HG03139 (cell line): Measurements from ENCODE around the gene PDE5A.
"Not testable (repeated sequence)": the region's sequence is repeated elsewhere in the genome, so short reads cannot be mapped to it uniquely, and the experiment has no call there.

Experiments used
- ATAC-seq: cut with Tn5 transposase; IDR thresholded peaks from one replicate; pipeline ENCODE4 v1.9.1; 2021; ENCODE audit not compliant: unreplicated experiment

The PDE5A gene

GRCh38 chr4:119628281-119629141 is at the start of gene PDE5A:
Gene PDE5A, minus strand, starts transcription at chr4:119628804. Its CDS starts 133 bp downstream, at chr4:119628671.
- peak; percentile 89 for ATAC-seq

GRCh38 chr4:119676101-119676500 is 47.5 kb upstream of the PDE5A start:
- no peak for ATAC-seq

GRCh38 chr4:119675391-119675790 is 46.8 kb upstream of the PDE5A start:
- ATAC-seq, result no peak

- no peak for ATAC-seq
Measured at GRCh38 chr4:119672938-119673337, 44.3 kb upstream of the PDE5A start.

- no peak for ATAC-seq
Measured at GRCh38 chr4:119672086-119672485, 43.5 kb upstream of the PDE5A start.

- ATAC-seq, result no peak
Measured at GRCh38 chr4:119671205-119671604, 42.6 kb upstream of the PDE5A start.

GRCh38 chr4:119667802-119668201 is 39.2 kb upstream of the PDE5A start:
- no peak for ATAC-seq

- no peak for ATAC-seq
Measured at GRCh38 chr4:119666653-119667091, 38.1 kb upstream of the PDE5A start.

- no peak for ATAC-seq
Measured at GRCh38 chr4:119665752-119666151, 37.1 kb upstream of the PDE5A start.

- ATAC-seq, result no peak
Measured at GRCh38 chr4:119664168-119664907, 35.7 kb upstream of the PDE5A start.

GRCh38 chr4:119663160-119663788 is 34.7 kb upstream of the PDE5A start:
- ATAC-seq, result no peak

GRCh38 chr4:119662612-119663011 is 34.0 kb upstream of the PDE5A start:
- ATAC-seq, result not testable (repeated sequence)

GRCh38 chr4:119661231-119661630 is 32.6 kb upstream of the PDE5A start:
- no peak for ATAC-seq

GRCh38 chr4:119659576-119659975 is 31.0 kb upstream of the PDE5A start:
- no peak for ATAC-seq

GRCh38 chr4:119657111-119657611 is 28.6 kb upstream of the PDE5A start:
- ATAC-seq, result no peak

- no peak for ATAC-seq
Measured at GRCh38 chr4:119656342-119656741, 27.7 kb upstream of the PDE5A start.

- no peak for ATAC-seq
Measured at GRCh38 chr4:119655111-119655837, 26.7 kb upstream of the PDE5A start.

GRCh38 chr4:119653990-119654389 is 25.4 kb upstream of the PDE5A start:
- no peak for ATAC-seq

- no peak for ATAC-seq
Measured at GRCh38 chr4:119652998-119653397, 24.4 kb upstream of the PDE5A start.

GRCh38 chr4:119648398-119648797 is 19.8 kb upstream of the PDE5A start:
- no peak for ATAC-seq

- ATAC-seq, result no peak
Measured at GRCh38 chr4:119647558-119647957, 19.0 kb upstream of the PDE5A start.
